ENCODE measurements around the gene ANXA1. TPM values are rescaled to one million over a fixed set of nuclear protein-coding genes. Genes with fewer than 3 reads are reported as not detected.
A peak's percentile ranks its signal among the peaks of the same experiment; 100 is the strongest.

Gene ANXA1
- total RNA-seq, 2 experiments from 2014 or later = 34.3 to 35.1 TPM

- Mint-ChIP-seq H3K27ac (peak overlapping the region; percentile 95), H3K4me3 (peak overlapping the region; percentile 84), H3K9me3 (no peaks in the 10 kb centered on the region), H3K27me3 (no peaks in the 10 kb centered on the region), H3K4me1 (peaks cover 28% of the 10 kb centered on the region), H3K36me3 (no peaks in the 10 kb centered on the region)
- DNase-seq = peak; percentile 66
Observed at GRCh38 chr9:73132034-73132776, 19.5 kb upstream of the ANXA1 start.

DNA sequence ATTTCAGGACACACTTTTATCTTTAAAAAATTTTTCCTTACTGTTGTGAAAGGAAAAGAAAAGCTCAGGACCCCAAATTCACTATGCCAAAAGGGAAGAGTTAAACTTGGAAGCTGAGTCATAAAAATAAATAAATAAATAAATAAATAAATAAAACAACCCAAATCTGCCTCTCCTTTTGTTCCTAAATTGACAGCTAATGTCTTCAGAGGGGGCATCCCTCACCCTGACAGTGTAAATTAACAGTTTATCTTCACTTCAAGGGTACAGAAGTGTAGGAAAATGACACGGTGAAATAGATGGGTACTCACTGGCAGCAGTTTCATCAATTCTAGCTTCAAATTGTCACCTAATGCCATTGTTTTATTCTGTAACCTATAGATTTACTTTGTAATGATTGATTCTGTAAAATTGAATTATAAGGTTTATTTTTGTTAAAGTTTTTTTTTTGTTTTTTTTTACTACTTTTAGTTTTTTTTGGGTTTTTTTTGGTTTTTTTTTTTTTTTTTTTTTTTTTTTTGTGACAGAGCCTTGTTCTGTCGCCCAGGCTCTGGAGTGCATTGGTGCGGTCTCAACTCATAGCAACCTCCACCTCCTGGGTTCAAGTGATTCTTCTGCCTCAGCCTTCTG lies 18.5 kb upstream of the ANXA1 start:
- Mint-ChIP-seq H3K36me3 (no peaks in the 10 kb centered on the region), H3K4me3 (peak overlapping the region; percentile 84), H3K27ac (peak overlapping the region; percentile 95), H3K4me1 (peaks cover 31% of the 10 kb centered on the region), H3K9me3 (no peaks in the 10 kb centered on the region), H3K27me3 (no peaks in the 10 kb centered on the region)
- DNase-seq = no peak

- H3K27me3 Mint-ChIP-seq = no peaks in the 10 kb centered on the region
- H3K4me1 Mint-ChIP-seq = peaks cover 33% of the 10 kb centered on the region
- H3K36me3 Mint-ChIP-seq = no peaks in the 10 kb centered on the region
- no peak overlapping the region for H3K4me3 Mint-ChIP-seq
- no peak for DNase-seq
- peak overlapping the region; percentile 71 for H3K27ac Mint-ChIP-seq
- no peaks in the 10 kb centered on the region for H3K9me3 Mint-ChIP-seq
Observed at GRCh38 chr9:73133921-73134407, 17.7 kb upstream of the ANXA1 start.

DNA sequence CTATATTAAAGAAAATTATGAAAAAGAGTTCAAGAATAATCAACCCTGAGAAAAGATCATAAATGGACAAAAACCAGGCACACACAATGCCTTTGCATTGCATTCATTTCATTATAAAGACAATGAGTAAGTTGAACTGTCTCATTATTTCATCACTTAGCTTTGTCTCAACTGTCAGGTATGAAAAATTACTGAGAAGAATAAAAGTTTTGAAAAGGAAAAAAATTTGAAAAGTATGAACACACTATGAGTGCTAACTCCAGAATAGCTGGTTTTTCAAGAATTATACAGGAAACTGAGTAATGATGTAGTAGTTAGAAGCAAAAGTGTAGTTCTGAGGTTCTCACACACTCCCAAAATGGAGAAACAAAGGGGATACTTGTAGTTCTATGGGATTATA lies 16.3 kb upstream of the ANXA1 start:
- no peak for DNase-seq
- Mint-ChIP-seq H3K4me3 (no peak overlapping the region), H3K9me3 (no peaks in the 10 kb centered on the region), H3K27ac (no peak overlapping the region), H3K4me1 (peaks cover 35% of the 10 kb centered on the region), H3K36me3 (no peaks in the 10 kb centered on the region), H3K27me3 (no peaks in the 10 kb centered on the region)

DNA sequence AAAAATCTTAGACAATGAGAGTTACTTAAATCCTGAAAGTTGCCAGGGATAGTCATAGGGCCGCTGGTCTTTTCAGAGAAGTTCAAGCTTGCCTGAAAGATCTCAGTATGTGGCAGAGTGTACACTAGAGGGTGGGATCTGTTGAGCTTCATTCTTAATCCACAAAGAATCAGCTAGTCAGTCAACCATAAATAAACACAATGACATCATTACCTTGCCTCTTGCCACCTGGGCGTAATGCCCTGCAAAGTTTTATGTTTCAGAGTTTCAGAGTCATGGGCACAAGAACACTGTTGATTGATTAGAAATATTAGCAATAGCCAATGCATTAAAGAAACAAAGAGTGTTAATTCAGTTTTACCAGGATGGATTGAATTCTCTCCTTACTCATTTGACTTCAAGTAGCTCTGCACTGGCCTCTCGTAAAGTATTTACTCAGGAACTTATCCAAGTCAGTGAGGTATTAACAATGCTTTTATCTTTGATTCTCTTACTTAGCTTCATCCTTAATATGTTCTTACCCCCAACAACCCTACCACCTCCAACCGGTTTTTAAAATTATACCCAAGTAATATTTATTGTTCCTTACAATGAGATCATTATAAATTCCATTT lies 14.3 kb upstream of the ANXA1 start:
- no peak for DNase-seq
- Mint-ChIP-seq H3K4me3 (no peak overlapping the region), H3K9me3 (no peaks in the 10 kb centered on the region), H3K4me1 (peaks cover 31% of the 10 kb centered on the region), H3K27me3 (no peaks in the 10 kb centered on the region), H3K36me3 (peaks cover 1% of the 10 kb centered on the region), H3K27ac (no peak overlapping the region)

GRCh38 chr9:73137914-73138313 lies 13.8 kb upstream of the ANXA1 start:
- Mint-ChIP-seq H3K27me3 (no peaks in the 10 kb centered on the region), H3K4me3 (no peak overlapping the region)

GRCh38 chr9:73138516-73138915 lies 13.1 kb upstream of the ANXA1 start:
- H3K4me1 Mint-ChIP-seq = peaks cover 32% of the 10 kb centered on the region
- no peak overlapping the region for H3K27ac Mint-ChIP-seq
- H3K4me3 Mint-ChIP-seq = no peak overlapping the region
- H3K27me3 Mint-ChIP-seq = no peaks in the 10 kb centered on the region
- DNase-seq = no peak
- H3K36me3 Mint-ChIP-seq = peaks cover 1% of the 10 kb centered on the region
- no peaks in the 10 kb centered on the region for H3K9me3 Mint-ChIP-seq

More at GRCh38 chr9:73137914-73138313, 13.8 kb upstream of the ANXA1 start:
- peaks cover 28% of the 10 kb centered on the region for H3K4me1 Mint-ChIP-seq
- DNase-seq = no peak
- no peaks in the 10 kb centered on the region for H3K9me3 Mint-ChIP-seq
- peaks cover 1% of the 10 kb centered on the region for H3K36me3 Mint-ChIP-seq
- H3K27ac Mint-ChIP-seq = no peak overlapping the region

DNA sequence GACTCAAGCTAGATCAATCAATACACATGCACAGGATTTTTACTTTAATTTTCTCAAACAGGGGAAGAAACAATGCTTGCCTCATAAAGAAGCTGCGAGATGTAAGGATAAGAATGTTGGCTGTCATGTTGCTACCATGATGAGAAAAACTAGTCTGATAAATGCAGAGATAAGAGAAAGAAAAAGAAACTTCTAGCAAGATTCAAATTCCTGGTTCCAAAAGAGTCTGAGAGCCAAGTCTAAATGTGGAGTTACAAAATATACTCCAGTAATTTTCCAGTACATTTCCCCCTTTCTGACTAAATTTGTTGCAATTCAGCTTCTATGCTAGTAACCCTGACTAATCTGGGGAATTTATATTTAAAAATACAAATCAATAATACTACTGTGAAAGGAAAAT lies 10.4 kb upstream of the ANXA1 start:
- Mint-ChIP-seq H3K4me1 (peaks cover 37% of the 10 kb centered on the region), H3K9me3 (peaks cover 2% of the 10 kb centered on the region), H3K27ac (no peak overlapping the region), H3K36me3 (peaks cover 1% of the 10 kb centered on the region), H3K4me3 (no peak overlapping the region), H3K27me3 (no peaks in the 10 kb centered on the region)
- DNase-seq = no peak

GRCh38 chr9:73143711-73144328 lies 7.8 kb upstream of the ANXA1 start:
- peaks cover 41% of the 10 kb centered on the region for H3K4me1 Mint-ChIP-seq
- H3K27ac Mint-ChIP-seq = peak overlapping the region; percentile 53
- H3K9me3 Mint-ChIP-seq = peaks cover 2% of the 10 kb centered on the region
- DNase-seq = no peak
- H3K4me3 Mint-ChIP-seq = peak overlapping the region; percentile 22
- H3K36me3 Mint-ChIP-seq = peaks cover 1% of the 10 kb centered on the region
- no peaks in the 10 kb centered on the region for H3K27me3 Mint-ChIP-seq

DNA sequence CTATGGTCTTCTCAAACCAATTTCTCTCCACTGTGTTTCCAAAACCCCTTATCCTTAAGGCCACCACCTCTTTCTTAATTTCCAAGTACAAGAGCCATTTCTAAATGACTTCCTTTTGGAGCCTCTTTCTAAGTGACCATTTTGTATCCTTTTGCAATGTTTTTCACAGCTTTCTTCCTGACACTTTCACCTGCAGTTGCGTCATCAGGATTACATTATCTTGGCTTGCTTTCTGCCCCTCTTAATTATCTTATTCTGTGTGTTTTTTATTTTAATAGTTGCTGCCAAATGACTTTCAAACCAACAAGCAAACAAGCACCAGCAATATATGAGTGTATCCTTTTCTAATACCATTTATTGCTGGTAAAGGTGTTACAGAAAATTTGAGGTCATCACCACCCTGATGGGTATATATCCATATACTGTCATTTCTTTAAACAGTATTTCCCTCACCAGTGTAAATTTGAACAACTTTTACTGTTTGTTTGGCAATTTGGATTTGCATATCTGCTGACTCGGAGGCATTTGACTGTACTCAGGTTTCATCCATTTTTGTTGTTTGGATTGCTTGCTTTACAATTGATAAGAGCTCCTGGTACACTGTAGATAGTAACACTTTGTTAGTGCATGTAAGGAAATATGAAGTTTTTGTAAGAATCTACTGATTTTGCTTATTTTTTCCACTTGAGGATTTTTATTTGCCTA lies 5.4 kb upstream of the ANXA1 start:
- H3K27me3 Mint-ChIP-seq = no peaks in the 10 kb centered on the region
- H3K4me1 Mint-ChIP-seq = peaks cover 57% of the 10 kb centered on the region
- peaks cover 1% of the 10 kb centered on the region for H3K36me3 Mint-ChIP-seq
- DNase-seq = no peak
- no peak overlapping the region for H3K27ac Mint-ChIP-seq
- peaks cover 2% of the 10 kb centered on the region for H3K9me3 Mint-ChIP-seq
- H3K4me3 Mint-ChIP-seq = no peak overlapping the region

- Mint-ChIP-seq H3K9me3 (peaks cover 2% of the 10 kb centered on the region), H3K27me3 (no peaks in the 10 kb centered on the region), H3K36me3 (no peaks in the 10 kb centered on the region), H3K4me3 (no peak overlapping the region), H3K27ac (peak overlapping the region; percentile 94), H3K4me1 (peaks cover 69% of the 10 kb centered on the region)
- no peak for DNase-seq
Observed at GRCh38 chr9:73148447-73148937, 3.2 kb upstream of the ANXA1 start.

GRCh38 chr9:73149371-73150067 lies 2.1 kb upstream of the ANXA1 start:
- peaks cover 71% of the 10 kb centered on the region for H3K4me1 Mint-ChIP-seq
- peak overlapping the region; percentile 59 for H3K4me3 Mint-ChIP-seq
- no peak for DNase-seq
- H3K36me3 Mint-ChIP-seq = peaks cover under 1% of the 10 kb centered on the region
- H3K9me3 Mint-ChIP-seq = peaks cover 1% of the 10 kb centered on the region
- H3K27ac Mint-ChIP-seq = peak overlapping the region; percentile 94
- H3K27me3 Mint-ChIP-seq = no peaks in the 10 kb centered on the region

DNA sequence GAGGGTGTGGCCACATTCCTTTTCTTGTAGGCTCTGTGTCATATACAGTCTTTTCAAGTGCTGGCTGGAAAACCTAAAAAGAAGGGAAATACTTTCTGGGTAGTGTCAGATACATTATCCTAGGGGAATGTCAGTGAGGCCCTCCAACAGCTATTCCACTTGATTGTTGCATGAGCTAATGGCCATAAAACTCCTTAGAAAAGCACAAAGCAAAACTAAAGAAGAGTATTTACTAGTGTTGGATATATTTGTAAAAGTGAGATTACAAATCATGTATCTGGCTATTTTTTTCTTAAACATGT lies 829 bp downstream of the ANXA1 start:
- H3K9me3 Mint-ChIP-seq = peaks cover 1% of the 10 kb centered on the region
- no peaks in the 10 kb centered on the region for H3K27me3 Mint-ChIP-seq
- H3K4me3 Mint-ChIP-seq = peak overlapping the region; percentile 82
- peaks cover 8% of the 10 kb centered on the region for H3K36me3 Mint-ChIP-seq
- H3K4me1 Mint-ChIP-seq = peaks cover 77% of the 10 kb centered on the region
- peak overlapping the region; percentile 82 for H3K27ac Mint-ChIP-seq
- no peak for DNase-seq

GRCh38 chr9:73152953-73153352 lies 1.3 kb downstream of the ANXA1 start:
- H3K27ac Mint-ChIP-seq = peak overlapping the region; percentile 91
- peaks cover 12% of the 10 kb centered on the region for H3K36me3 Mint-ChIP-seq
- peak; percentile 24 for DNase-seq
- H3K4me3 Mint-ChIP-seq = peak overlapping the region; percentile 82
- H3K4me1 Mint-ChIP-seq = peaks cover 80% of the 10 kb centered on the region
- no peaks in the 10 kb centered on the region for H3K27me3 Mint-ChIP-seq
- peaks cover 1% of the 10 kb centered on the region for H3K9me3 Mint-ChIP-seq

Data from activated naive CD8-positive, alpha-beta T cell treated with anti-CD3 and anti-CD28 coated beads for 36 hours (primary cell).